ENCODE results near the gene SLC12A9. TPM values are rescaled to one million over a fixed set of nuclear protein-coding genes. Genes with fewer than 3 reads are reported as not detected.
A peak's percentile ranks its signal among the peaks of the same experiment; 100 is the strongest.

Gene SLC12A9
- total RNA-seq, 1 donor from 2014 or later: 13.8 TPM

DNA sequence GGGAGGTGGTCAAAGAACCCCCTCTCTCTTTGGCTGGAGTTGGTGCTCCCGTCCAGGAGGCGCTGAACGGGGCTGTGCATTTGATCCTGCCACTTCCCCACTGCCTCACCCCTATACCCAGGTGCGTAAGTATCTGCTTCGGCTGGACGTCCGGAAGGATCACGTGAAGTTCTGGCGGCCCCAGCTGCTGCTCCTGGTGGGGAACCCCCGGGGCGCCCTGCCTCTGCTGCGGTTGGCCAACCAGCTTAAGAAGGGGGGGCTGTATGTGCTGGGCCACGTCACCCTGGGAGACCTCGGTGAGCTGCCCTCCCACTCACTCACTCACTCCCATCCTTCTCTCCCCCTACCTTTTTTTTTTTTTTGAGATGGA is 9.1 kb downstream of the SLC12A9 start:
- DNase-seq (ENCODE audit: low read depth): no peak

- DNase-seq (ENCODE audit: low read depth): no peak
Measured at GRCh38 chr7:100863406-100863950, 11.0 kb downstream of the SLC12A9 start.

GRCh38 chr7:100864263-100864845 is 11.8 kb downstream of the SLC12A9 start:
- DNase-seq (ENCODE audit: low read depth): no peak

DNA sequence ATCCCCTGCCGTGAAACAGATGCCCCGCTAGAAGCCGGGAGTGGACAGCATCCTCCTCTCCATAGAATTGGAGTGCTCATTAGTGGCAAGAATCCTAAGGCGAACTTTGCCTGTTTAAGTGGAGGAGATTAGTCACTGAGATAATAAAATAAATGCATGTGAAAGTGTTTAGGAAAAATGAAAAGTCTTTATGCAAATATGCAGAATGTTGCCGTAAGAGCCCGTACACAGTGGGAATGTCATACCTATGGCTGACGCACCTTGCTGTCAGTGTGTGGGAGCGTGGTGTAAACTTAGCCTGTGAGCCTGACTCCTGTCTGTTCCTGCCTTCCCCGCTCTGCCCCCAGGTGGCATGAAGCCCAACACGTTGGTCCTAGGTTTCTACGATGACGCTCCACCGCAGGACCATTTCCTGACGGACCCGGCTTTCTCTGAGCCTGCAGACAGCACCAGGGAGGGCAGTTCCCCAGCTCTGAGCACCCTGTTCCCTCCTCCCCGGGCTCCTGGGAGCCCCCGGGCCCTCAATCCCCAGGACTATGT is 12.9 kb downstream of the SLC12A9 start:
- DNase-seq (ENCODE audit: low read depth): no peak

GRCh38 chr7:100865938-100866728 is 13.6 kb downstream of the SLC12A9 start:
- DNase-seq (ENCODE audit: low read depth): no peak

GRCh38 chr7:100866729-100867039 is 14.2 kb downstream of the SLC12A9 start:
- no peak for DNase-seq (ENCODE audit: low read depth)

GRCh38 chr7:100867040-100867775 is 14.7 kb downstream of the SLC12A9 start, which contains the start of gene TRIP6:
Gene TRIP6, plus strand, starts transcription at chr7:100867387. Its CDS starts 111 bp downstream, at chr7:100867498.
- DNase-seq (ENCODE audit: low read depth): peak; percentile 72

DNA sequence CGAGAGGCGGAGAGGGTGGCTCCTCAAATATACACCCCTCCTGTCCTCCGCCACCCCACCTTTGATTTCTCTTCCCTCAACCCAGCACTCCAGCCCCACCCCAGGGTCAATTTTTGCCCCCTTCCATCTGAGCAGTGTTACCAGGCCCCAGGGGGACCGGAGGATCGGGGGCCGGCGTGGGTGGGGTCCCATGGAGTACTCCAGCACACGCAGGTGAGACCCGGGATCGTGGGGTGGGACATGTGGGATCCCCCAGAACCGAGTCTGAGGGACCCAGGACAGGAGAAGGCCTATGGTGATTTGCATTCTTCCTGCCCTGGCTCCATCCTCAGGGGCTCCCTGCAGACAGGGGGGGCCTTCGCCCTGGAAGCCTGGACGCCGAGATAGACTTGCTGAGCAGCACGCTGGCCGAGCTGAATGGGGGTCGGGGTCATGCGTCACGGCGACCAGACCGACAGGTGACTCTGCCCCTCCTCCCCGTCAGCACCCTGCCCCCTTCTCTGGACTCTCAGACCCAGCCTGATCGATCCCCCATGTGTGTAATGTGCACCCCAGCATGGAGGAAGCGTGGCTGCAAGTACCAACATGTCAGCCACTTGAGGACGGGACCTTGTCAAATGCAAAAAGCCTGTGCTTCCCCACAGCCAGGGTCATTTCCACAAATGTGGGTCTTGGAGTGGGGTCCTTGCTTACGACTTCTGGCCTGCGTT is 15.4 kb downstream of the SLC12A9 start:
- no peak for DNase-seq (ENCODE audit: low read depth)

- no peak for DNase-seq (ENCODE audit: low read depth)
Measured at GRCh38 chr7:100873599-100874299, 21.2 kb downstream of the SLC12A9 start.

- DNase-seq (ENCODE audit: low read depth): no peak
Measured at GRCh38 chr7:100874300-100874576, 21.7 kb downstream of the SLC12A9 start.

DNA sequence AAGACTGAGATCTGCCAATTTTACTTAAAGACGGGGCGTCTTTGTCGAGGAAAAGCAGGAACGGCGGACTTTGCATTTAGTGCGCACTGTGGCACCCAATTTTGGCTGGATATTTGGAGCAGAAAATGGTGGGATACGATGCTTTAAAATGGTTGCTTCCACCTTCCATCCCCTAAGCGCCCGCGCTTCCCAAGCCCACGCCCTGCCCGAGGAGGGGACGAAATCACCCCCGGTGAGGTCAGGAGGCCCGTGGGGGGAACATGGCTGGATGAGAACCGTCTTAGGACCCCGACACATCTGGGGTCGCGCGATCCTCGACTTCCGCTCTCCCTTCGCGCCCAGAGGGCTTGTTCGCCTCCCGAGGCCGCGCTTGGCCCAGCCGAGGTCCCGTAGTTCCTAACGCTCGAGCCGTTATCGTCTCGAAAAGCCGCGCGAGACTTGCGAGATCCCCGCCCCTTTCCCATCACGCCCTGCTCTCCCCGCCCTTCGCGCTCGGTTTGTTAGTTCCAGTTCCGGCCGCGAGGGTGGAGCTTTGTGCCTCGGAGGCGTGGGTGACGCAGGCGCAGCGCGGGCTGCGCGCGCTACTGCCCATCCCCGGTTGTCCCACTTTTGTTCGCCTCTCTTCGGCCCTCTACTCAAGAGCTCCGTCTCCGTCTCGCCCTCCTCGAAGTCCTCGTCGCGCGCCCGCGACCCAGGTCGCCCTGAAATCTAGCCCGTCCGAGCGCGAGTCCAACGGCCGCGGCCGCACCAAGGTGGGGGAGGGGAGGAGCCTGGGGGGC is 22.3 kb downstream of the SLC12A9 start, which contains the start of gene SRRT:
TSS of gene SRRT (plus strand) at position 527 of the 779 bp plus-strand sequence. CDS start 488 bp downstream, outside the sequence.
- DNase-seq (ENCODE audit: low read depth): peak; percentile 91

DNA sequence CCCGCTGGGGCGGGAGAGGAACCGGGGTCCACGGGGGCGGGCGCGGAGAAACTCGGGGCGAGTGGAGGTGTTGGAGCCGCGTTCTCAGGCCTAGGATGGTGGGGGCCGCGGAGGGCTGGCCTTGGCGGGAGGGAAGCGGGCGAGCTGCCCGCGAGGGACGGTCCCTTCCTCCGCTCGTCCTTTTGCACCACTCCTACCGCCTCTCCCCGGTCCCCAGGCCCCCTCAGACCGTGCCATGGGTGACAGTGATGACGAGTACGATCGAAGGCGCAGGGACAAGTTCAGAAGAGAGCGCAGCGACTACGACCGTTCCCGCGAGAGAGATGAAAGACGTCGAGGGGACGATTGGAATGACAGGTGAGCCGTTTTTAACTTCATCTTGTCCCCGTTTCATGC is 22.8 kb downstream of the SLC12A9 start:
- no peak for DNase-seq (ENCODE audit: low read depth)

GRCh38 chr7:100878013-100878412 is 25.5 kb downstream of the SLC12A9 start:
- no peak for DNase-seq (ENCODE audit: low read depth)

GRCh38 chr7:100878685-100879084 is 26.2 kb downstream of the SLC12A9 start:
- DNase-seq (ENCODE audit: low read depth): no peak

DNA sequence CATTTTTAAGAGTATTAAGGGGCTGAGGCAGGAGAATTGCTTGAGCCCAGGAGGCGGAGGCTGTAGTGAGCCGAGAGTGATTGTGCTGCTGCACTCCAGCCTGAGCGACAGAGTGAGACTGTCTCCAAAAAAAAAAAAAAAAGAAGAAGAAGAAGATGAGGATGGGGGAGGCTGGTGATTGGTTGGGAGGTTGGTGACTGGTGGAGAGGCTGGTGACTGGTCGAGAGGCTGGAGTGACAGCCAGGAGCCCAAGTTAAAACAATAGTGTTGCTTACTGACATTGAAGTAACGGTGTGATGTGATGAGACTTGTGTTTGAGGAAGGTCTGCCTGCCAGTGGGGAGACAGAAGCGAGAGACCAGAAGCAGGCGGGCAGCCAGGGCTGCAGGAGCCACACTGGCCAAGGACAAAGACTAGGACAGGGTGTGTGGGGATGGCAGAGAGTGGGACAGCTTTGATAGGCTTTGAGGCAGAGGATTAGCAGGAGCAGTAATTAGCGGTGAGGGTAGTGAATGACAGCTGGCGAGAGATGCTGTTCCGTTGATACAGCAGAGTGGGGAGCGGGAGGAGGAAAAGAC is 27.3 kb downstream of the SLC12A9 start:
- no peak for DNase-seq (ENCODE audit: low read depth)

- no peak for DNase-seq (ENCODE audit: low read depth)
Measured at GRCh38 chr7:100880645-100881044, 28.1 kb downstream of the SLC12A9 start.

DNA sequence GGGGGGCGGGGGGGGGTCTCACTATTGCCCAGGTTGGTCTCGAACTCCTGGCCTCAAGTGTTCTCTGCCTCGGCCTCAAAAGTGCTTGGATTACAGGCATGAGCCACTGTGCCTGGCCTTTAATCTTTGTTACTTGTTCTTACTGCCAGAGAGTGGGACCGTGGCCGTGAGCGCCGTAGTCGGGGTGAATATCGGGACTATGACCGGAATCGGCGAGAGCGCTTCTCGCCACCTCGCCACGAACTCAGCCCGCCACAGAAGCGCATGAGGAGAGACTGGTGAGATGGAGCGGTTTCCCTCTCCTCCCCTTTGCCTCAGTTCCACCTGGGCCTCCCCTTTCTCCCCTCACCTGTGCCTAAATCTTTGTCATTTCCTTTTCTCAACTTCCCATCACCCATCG is 28.6 kb downstream of the SLC12A9 start:
- DNase-seq (ENCODE audit: low read depth): no peak

GRCh38 chr7:100882201-100882600 is 29.7 kb downstream of the SLC12A9 start:
- no peak for DNase-seq (ENCODE audit: low read depth)

- DNase-seq (ENCODE audit: low read depth): no peak
Measured at GRCh38 chr7:100882785-100883526, 30.4 kb downstream of the SLC12A9 start.

All from renal cortical epithelial cell (primary cell).